GM12801 (cell line): Measurements from ENCODE around the gene SP100.

Source experiments
- TF ChIP-seq, protein P1 (sequence below): IDR thresholded peaks from one replicate; pipeline ENCODE4 v1.5.1; 2011; ENCODE audit warnings: control low read depth; ENCODE audit not compliant: insufficient read length; ENCODE audit errors: extremely low read depth

SP100 gene

DNA sequence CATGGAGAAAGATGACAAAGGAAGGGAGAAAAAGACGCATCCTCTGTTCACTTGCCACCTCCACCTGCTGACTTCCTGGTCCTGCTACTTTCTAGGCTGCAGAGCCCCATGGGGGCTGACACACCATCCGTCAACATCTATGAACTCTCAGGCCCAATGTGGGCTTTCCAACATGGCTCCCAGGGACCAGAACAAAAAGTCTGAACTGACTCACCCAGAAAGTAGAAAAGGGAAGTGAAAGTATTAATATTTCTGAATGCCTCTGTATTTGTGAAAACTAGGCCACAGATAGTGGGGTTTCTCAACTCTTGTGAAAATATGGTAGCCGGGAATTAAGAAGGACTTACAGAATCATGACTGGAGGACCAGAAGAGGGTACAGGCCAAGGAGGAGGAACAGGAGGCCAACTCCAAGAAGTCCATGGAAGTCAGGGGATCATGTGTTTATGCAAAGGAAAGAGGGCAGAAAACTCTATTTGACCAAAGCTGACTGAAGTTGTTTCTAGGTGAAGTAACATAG, 173.6 kb downstream of the SP100 start:
- TF ChIP-seq, protein P1, sequence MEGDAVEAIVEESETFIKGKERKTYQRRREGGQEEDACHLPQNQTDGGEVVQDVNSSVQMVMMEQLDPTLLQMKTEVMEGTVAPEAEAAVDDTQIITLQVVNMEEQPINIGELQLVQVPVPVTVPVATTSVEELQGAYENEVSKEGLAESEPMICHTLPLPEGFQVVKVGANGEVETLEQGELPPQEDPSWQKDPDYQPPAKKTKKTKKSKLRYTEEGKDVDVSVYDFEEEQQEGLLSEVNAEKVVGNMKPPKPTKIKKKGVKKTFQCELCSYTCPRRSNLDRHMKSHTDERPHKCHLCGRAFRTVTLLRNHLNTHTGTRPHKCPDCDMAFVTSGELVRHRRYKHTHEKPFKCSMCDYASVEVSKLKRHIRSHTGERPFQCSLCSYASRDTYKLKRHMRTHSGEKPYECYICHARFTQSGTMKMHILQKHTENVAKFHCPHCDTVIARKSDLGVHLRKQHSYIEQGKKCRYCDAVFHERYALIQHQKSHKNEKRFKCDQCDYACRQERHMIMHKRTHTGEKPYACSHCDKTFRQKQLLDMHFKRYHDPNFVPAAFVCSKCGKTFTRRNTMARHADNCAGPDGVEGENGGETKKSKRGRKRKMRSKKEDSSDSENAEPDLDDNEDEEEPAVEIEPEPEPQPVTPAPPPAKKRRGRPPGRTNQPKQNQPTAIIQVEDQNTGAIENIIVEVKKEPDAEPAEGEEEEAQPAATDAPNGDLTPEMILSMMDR = no peak

DNA sequence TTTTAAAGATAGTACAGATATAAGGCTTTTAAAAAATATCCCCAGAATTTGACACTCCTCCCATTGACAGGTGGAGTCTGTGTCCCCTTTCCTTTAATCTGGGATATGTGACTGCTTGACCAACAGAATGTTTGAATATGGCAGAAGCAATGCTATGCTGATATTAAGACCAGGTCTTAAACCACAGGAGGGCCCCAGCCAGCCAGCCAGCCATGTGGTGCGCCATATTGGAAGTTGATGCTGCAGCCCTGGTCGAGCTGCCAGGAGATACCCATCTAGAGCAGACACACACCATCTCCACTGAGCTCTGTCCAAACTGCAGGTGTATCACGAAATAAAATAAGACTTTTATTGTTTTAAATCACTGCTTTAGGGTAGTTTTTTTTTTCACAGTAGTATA, 174.3 kb downstream of the SP100 start:
- TF ChIP-seq, protein P1 = no peak

DNA sequence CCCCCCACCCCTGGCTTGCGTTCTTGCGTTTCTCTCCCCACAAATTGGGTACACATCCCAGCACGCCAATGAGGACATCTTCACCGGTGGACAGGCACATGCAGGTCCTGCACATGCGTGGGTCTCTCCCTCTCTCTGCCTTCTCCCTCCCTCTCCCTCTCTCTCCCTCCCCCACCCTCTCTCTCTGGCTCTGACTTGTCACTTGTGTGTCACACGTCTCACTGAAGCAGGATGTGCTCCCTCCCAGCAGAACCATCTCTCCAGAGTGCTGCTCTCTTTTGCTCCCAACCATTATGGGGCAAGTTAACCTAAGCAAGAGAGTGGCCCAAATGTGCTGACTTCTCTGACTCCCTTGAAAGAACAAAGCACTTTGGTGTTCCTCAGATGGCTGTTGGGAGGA, 175.8 kb downstream of the SP100 start:
- TF ChIP-seq, protein P1 = no peak

DNA sequence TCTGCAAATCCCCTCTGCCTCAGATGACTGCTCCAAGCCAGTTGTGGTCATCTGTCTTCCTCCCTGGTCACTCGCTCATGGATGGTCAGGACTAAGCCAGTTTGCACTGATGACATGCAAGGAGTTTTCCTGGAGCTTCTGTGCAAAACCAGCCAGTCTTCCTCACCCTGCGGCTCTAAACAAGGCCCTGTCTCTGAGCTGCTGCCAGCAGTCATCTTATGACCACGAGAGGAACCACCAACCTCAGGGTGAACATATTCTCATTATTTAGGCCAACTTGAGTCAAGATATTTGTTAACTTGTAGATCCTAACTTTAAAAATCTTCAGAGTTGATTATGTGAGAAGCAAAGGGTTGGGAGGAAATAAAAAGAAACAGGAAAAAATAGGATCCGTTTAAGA, 176.8 kb downstream of the SP100 start:
- TF ChIP-seq, protein P1 = no peak
